ENCODE results near the gene LMLN.
"Not testable (repeated sequence)": the region's sequence is repeated elsewhere in the genome, so short reads cannot be mapped to it uniquely, and the experiment has no call there.

LMLN gene

GRCh38 chr3:197958346-197958745 is 1.7 kb upstream of the LMLN start:
- no peak for DNase-seq

DNA sequence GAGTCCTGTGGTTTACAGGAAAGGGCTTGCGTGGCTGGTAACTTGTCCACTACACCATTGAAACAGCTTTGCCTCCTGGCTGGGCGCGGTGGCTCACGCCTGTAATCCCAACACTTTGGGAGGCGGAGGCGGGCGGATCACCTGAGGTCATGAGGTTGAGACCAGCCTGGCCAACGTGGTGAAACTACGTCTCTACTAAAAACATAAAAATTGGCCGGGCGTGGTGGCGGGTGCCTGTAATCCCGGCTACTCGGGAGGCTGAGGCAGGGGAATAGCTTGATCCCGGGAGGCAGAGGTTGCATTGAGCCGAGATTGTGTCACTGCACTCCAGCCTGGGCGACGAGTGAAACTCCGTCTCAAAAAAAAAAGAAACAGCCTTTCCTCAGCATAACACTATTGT is 1.2 kb upstream of the LMLN start:
- DNase-seq = not testable (repeated sequence)

DNA sequence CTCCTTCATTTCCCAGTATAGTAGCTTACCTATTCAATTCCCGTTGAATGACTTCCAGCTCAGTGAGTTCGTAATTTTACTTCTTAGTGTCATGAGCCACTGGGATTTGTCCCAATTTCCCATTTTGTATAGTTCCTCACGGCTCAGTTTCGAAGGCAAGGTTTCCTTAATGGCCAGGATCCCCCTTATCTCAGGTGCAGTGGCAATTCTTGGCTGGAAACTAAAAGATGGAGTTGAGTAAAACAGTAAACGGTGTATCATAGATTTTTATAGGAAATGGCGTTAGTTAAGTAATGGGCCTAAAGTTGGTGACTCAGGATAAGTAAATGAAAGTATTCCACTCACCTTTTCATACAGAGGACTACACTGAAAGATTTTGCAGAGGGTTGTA is 522 bp upstream of the LMLN start:
- no peak for DNase-seq

DNA sequence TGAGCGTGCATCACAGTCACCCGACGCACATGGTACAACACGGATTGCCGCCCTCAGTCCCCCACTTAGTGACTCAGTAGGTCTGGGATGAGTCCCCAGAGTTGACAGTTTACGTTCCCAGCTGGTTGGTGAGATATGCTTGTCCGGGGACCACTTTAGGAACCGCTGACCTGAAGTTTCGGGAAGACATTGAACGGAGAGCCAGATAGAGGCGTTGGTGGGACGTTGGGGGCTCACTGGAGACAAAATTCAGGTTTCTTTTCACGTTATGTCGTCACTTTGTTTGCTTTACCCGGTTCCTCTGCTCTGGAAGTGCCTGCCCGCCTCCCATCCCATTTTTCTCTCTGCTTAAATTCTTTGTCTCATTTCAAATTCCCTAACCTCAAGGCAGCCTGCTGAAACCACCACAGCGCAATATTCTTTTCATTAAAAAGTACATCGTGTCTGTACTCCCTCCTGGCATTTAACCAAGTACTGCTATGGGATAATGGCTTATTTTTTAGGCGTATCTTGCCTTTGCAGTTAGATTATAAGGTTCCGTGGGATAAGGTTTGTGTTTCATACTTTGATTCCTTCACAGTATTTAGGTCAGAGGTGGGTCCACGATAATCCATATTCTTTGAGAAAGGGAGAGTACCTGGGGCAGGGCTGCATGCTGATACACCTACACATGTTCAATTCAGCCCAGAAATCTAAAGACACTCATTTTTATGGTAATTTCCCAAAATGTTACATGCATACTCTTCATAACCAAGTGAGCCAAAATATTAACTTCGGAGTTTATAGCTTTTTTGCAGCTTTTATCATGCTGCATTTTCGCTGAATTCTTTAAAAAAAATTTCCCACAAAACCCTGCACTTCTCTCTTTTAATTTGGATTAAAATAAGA is 921 bp downstream of the LMLN start:
- no peak for DNase-seq

DNA sequence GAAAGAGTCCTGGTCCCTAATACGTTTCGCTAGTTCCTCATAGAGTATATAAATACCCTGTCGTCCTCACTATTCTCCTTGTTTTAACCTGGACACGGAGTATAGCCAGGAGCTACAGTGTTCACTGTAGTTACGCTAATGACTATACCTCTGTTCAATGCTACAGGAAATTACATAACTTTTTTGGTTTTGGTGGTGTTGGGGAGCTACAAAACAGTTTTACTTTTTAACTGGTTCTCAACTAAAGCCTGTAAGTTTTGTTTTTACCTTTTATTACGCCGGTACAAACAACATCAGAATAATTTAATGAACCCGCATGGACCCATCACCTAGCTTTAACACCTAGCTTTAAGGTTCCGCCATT is 1.5 kb downstream of the LMLN start:
- no peak for DNase-seq

GRCh38 chr3:197963019-197963637 is 3.1 kb downstream of the LMLN start:
- no peak for DNase-seq

DNA sequence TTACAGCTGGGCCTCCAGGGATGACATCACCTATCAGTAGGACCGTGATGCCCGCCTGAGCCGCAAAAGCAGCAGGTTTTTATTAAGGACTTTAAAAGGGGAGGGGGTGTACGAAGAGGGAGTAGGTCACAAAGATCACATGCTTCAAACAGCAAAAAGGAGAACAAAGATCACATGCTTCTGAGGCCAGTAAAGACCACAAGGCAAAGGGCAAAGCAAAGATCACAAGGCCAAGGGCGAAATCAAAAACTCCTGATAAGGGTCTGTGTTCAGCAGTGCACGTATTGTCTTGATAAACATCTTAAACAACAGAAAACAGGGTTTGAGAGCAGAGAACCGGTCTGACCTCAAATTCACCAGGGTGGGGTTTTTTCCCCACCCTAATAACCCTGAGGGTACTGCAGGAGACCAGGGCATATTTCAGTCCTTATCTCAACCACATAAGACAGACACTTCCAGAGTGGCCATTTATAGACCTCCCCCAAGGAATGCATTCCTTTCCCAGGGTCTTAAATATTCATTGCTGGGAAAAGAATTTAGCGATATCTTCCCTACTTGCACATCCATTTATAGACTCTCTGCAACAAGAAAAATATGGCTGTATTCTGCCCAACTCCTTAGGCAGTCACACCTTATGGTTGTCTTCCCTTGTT is 7.4 kb downstream of the LMLN start:
- DNase-seq = not testable (repeated sequence)

DNA sequence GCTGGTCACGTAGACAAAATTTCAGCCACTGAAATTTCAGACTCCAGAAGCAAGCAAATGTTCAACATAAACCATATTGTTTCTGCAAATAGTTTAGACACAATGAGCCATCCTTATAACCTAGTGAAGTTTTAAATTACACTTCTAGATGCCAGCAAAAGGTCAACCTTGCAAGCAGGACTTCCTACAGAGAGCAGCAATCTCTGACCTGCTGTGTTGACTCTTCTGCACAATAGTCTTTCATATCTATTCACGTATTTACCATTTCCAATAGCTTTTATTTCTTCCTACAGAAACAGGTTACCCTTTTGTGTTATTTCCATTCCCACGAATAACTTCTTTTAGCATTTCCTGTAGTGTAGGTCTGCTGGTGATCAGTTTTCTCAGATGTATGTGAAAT is 10.6 kb downstream of the LMLN start:
- no peak for DNase-seq

DNA sequence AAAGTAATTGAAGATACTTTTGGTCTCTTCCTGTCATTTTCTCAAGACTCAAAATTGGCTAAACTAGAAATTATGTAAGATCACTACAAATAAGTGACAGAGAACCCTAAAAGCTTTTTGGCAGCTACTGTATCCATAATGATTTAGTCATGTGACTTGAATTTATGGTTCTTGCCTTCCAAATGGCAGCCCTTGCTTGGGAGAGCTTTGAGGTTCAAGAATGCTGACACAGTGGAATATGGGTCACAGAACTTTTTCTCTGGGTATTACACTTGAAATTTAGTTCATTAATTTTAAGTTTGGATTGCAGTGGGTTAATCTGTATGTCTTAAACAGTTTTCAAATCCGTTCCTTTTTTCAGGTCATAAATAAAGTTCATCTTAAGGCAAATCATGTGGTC is 14.0 kb downstream of the LMLN start:
- no peak for DNase-seq

DNA sequence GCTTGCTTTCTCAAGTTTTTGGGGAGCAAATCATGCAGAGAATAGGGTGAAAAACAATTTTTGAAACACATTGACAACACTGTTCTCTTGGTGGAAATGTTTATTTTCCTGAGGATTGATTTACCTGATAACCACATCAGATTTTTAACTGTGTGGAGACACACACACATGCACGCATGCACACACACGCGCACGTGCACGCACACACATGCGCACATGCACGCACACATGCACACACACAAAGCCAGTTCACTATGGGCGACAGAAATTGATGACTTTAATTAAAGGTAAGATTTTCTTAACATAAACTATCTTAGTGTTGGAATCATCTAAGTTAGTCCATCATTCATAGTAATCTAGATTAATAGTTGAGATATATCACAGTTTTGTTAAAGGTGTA is 15.3 kb downstream of the LMLN start:
- no peak for DNase-seq

GRCh38 chr3:197983076-197983475 is 23.1 kb downstream of the LMLN start:
- no peak for DNase-seq

DNA sequence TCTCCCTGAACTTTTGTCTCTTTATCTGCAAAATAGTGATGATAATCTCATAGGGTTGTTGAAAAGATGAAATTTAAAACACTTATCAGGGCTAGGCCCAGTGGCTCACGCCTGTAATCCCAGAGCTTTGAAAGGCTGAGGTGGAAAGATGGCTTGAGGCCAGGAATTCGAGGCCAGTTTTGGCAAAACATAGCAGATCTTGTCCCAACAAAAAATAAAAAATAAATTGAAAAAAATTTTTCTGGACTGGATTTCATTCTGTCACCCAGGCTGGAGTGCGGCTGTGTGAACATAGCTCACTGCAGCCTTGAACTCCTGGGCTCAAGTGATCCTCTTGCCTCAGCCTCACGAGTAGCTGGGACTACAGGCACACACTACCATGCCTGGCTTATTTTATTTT is 29.6 kb downstream of the LMLN start:
- DNase-seq = no peak

- no peak for DNase-seq
Observed at GRCh38 chr3:197994736-197995135, 34.7 kb downstream of the LMLN start.

DNA sequence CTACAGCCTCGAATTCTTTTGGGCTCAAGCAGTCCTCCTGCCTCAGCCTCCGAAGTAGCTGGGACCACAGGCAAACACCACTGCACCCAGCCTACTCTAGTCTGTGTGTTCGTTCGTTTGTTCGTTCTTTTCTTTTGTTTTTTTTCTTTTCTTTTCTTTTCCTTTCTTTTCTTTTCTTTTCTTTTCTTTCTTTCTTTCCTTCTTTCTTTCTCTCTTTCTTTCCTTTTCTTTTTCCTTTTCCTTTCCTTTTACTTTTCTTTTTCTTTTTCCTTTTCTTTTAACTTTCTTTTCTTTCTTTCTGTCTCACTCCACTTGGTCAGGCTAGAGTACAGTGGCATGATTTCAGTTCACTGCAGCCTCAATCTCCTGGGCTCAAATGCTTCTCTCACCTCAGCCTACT is 36.8 kb downstream of the LMLN start:
- no peak for DNase-seq

GRCh38 chr3:197997936-197998335 is 37.9 kb downstream of the LMLN start:
- DNase-seq = no peak

- no peak for DNase-seq
Observed at GRCh38 chr3:198017090-198017489, 57.1 kb downstream of the LMLN start.

- no peak for DNase-seq
Observed at GRCh38 chr3:198018416-198018815, 58.4 kb downstream of the LMLN start.

- no peak for DNase-seq
Observed at GRCh38 chr3:198019115-198019514, 59.1 kb downstream of the LMLN start.

GRCh38 chr3:198021320-198021719 is 61.3 kb downstream of the LMLN start:
- DNase-seq = no peak

DNA sequence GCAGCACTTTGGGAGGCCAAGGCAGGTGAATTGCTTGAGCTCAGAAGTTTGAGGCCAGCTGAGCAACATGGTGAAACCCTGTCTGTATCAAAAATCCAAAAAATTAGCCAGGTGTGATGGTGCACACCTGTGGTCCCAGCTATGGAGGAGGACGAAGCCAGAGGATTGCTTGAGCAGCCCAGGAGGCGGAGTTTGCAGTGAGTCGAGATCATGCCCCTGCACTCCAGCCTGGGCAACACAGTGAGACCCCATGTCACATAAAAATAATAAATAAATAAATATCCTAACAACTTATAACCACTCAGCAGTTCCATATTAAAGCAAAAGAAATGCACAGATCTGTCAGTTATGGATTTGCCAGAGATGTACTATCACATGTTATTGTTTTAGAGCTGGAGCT is 62.6 kb downstream of the LMLN start:
- no peak for DNase-seq

- DNase-seq = no peak
Observed at GRCh38 chr3:198025644-198026043, 65.6 kb downstream of the LMLN start.

DNA sequence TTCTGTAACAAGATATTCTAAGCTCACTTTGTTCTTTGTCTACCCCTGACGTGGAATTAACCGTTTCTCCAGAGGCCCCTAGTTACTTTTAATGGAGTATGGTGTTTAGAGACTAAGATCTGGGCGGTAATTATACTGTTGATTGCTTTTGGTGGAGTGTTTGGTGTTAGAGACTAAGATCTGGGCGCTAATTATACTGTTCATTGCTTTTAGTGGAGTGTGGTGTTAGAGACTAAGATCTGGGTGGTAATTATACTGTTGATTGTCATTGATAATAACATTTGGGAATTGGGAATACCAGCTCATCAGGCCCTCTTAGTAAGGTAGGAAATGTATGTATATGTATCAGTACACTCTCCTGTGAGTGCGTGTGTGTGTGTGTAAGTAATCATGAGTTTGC is 66.6 kb downstream of the LMLN start:
- DNase-seq = no peak

GRCh38 chr3:198027045-198027798 is 67.2 kb downstream of the LMLN start:
- DNase-seq = no peak

All from cerebellar nuclear complex (tissue), 1 donor.